ENCODE measurements around the gene UTP18. TPM values are rescaled to one million over a fixed set of nuclear protein-coding genes. Genes with fewer than 3 reads are reported as not detected.

UTP18 gene
- total and polyA plus RNA-seq, 9 of the 15 experiments (the other 6 are each of a cell fraction or from before 2014, with no cell fraction given), result 31.1 to 99.2 (median 66.7) TPM

DNA sequence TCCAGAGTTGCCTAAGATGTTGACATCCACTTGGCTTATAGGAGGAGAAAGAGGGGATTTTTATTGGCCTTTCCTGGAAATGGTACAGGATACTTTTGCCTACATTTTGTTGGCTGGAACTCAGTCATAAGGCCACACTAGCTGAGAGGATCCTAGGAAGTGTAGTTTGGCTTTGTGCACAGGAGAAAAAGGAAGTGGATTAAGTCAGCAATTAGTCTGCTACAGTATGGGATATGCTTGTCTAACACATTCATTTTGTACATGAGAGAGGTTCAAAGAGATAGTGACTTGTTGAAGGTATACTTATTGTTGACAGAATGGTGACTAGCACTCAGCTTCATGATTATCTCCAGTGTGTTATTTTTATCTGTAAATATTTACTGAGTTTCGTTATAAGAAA lies 10.3 kb downstream of the UTP18 start:
- no peaks in the 10 kb centered on the region; a peak in 1 of 5 replicates for H3K4me1 ChIP-seq (replicated peaks in 1 of 2; ENCODE audit: control insufficient read depth in 2 of 2, insufficient read depth in 2 of 2, low read length in 2 of 2)
- in situ Hi-C loops (cut with MboI), result no loop called here
- H3K27ac ChIP-seq (ENCODE audit: extremely low read depth, low read depth, low read length), result no peak overlapping the region
- no peak for DNase-seq (ENCODE audit: extremely low read depth in 1 of 4, low spot score in 3 of 4)
- no peaks in the 10 kb centered on the region for H3K27me3 ChIP-seq (ENCODE audit: control insufficient read depth in 2 of 2, insufficient read depth in 2 of 2, low read length in 2 of 2)
- H3K9me3 ChIP-seq (replicated peaks; ENCODE audit: control insufficient read depth, insufficient read depth, low read depth, low read length), result no peaks in the 10 kb centered on the region
- no TSS peak for BruUV-seq (replicated peaks)
- intact Hi-C loops (cut with micrococcal nuclease), result no loop called here
- POLR2A ChIA-PET, result interaction anchor here (0.9 to 1.7 kb wide), 3 partner anchors 9 to 27 kb away, joined by 3 to 5 read pairs (median 3); no protein-coding TSS in a partner anchor
- no peak overlapping the region for H3K9ac ChIP-seq (ENCODE audit: insufficient read depth in 1 of 2, low read depth in 2 of 2, low read length in 2 of 2)
- CTCF ChIA-PET (ENCODE audit: low intra/inter-chr PET ratio), result no interaction called here
- H3K4me2 ChIP-seq (ENCODE audit: insufficient read depth, low read length), result no peak overlapping the region
- H3K9me1 ChIP-seq (ENCODE audit: control insufficient read depth, insufficient read depth, low read length), result no peaks in the 10 kb centered on the region
- peaks cover 56% of the 10 kb centered on the region for H3K79me2 ChIP-seq (ENCODE audit: control insufficient read depth, insufficient read depth, low read length)
- H3K36me3 ChIP-seq (ENCODE audit: control insufficient read depth, insufficient read depth, low read length), result peaks cover 93% of the 10 kb centered on the region
- ATAC-seq, result peak; percentile 26; the same call in 1 of the 3 replicates
- no peaks in the 10 kb centered on the region for H4K20me1 ChIP-seq (replicated peaks; ENCODE audit: control insufficient read depth, insufficient read depth, low read length)
- TF ChIP-seq ZKSCAN8 (CRISPR knock-in tag; IDR thresholded peaks at IDR 0.05) (no peak), FOXP1 (CRISPR knock-in tag; IDR thresholded peaks at IDR 0.05) (no peak), STAG1 (CRISPR knock-in tag; IDR thresholded peaks at IDR 0.05; ENCODE audit: borderline replicate concordance) (no peak), MEIS2 (IDR thresholded peaks at IDR 0.05; ENCODE audit: partially characterized antibody) (peak; percentile 25), SPI1 (IDR thresholded peaks at IDR 0.05; ENCODE audit: borderline replicate concordance, low read depth, low read length) (peak; percentile 92), BCL6 (CRISPR knock-in tag; IDR thresholded peaks at IDR 0.05) (no peak)
- no peak overlapping the region for H3K4me3 ChIP-seq
- no peak overlapping the region for H2AFZ ChIP-seq (ENCODE audit: low read depth, low read length)
- WGBS (ENCODE audit: insufficient coverage, low coverage, missing lambda C conversion rate), result 40% methylated on average over 1 of the region's 1 CpG
- FAIRE-seq, result no peak

DNA sequence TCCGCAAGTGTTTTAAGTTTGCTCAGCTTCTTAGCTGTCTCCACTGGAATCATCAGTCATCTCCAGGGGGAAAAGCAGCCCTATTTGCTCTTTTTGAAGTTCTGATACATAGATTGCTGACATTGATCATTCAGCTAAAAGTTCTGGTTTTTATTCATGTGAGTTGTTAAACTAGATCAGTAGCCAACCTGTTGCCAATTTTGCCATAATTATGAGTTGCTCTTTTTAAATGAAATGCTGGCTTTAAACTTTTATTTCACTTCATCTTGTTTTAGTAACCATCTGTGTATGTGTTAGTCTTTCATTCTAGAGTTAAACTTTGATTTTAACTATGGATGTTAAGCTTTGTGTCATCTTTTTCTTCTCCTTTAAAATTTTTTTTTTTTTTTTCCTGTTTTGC lies 12.5 kb downstream of the UTP18 start:
- no peaks in the 10 kb centered on the region for H3K9me3 ChIP-seq (replicated peaks; ENCODE audit: control insufficient read depth, insufficient read depth, low read depth, low read length)
- no peak overlapping the region for H2AFZ ChIP-seq (ENCODE audit: low read depth, low read length)
- CTCF ChIA-PET (ENCODE audit: low intra/inter-chr PET ratio), result no interaction called here
- POLR2A ChIA-PET, result interaction anchor here (0.9 kb wide), 1 partner anchor 12 kb away, joined by 4 read pairs; no protein-coding TSS in a partner anchor
- H3K36me3 ChIP-seq (ENCODE audit: control insufficient read depth, insufficient read depth, low read length), result peaks cover 93% of the 10 kb centered on the region
- in situ Hi-C loops (cut with MboI) (no loop called here), intact Hi-C loops (cut with micrococcal nuclease) (no loop called here)
- no peaks in the 10 kb centered on the region for H4K20me1 ChIP-seq (replicated peaks; ENCODE audit: control insufficient read depth, insufficient read depth, low read length)
- DNase-seq (ENCODE audit: extremely low read depth in 1 of 4, low spot score in 3 of 4) (no peak), ATAC-seq (no peak), FAIRE-seq (no peak)
- no peak overlapping the region for H3K27ac ChIP-seq (ENCODE audit: extremely low read depth, low read depth, low read length)
- H3K9ac ChIP-seq (ENCODE audit: insufficient read depth in 1 of 2, low read depth in 2 of 2, low read length in 2 of 2), result no peak overlapping the region
- H3K4me2 ChIP-seq (ENCODE audit: insufficient read depth, low read length), result no peak overlapping the region
- no peaks in the 10 kb centered on the region; a peak in 1 of 5 replicates for H3K4me1 ChIP-seq (replicated peaks in 1 of 2; ENCODE audit: control insufficient read depth in 2 of 2, insufficient read depth in 2 of 2, low read length in 2 of 2)
- no peaks in the 10 kb centered on the region for H3K27me3 ChIP-seq (ENCODE audit: control insufficient read depth in 2 of 2, insufficient read depth in 2 of 2, low read length in 2 of 2)
- WGBS (ENCODE audit: insufficient coverage, low coverage, missing lambda C conversion rate), result 88% methylated on average over 1 of the region's 1 CpG
- BruUV-seq (replicated peaks), result no TSS peak
- H3K4me3 ChIP-seq, result no peak overlapping the region
- peaks cover 35% of the 10 kb centered on the region for H3K79me2 ChIP-seq (ENCODE audit: control insufficient read depth, insufficient read depth, low read length)
- no peaks in the 10 kb centered on the region for H3K9me1 ChIP-seq (ENCODE audit: control insufficient read depth, insufficient read depth, low read length)
- TF ChIP-seq KLF6 (CRISPR knock-in tag; IDR thresholded peaks at IDR 0.05; ENCODE audit: borderline replicate concordance) (no peak), ESRRA (IDR thresholded peaks at IDR 0.05; ENCODE audit: borderline replicate concordance, low read depth) (no peak), HOXB6 (CRISPR knock-in tag; IDR thresholded peaks at IDR 0.05; ENCODE audit: borderline replicate concordance) (no peak), GABPB1 (CRISPR knock-in tag; IDR thresholded peaks at IDR 0.05) (no peak), TGIF2 (CRISPR knock-in tag; IDR thresholded peaks at IDR 0.05) (no peak), ZNF212 (CRISPR knock-in tag; IDR thresholded peaks at IDR 0.05) (no peak), RB1 (IDR thresholded peaks at IDR 0.05; ENCODE audit: low read depth) (no peak)
- TF ChIP-seq, protein P1, sequence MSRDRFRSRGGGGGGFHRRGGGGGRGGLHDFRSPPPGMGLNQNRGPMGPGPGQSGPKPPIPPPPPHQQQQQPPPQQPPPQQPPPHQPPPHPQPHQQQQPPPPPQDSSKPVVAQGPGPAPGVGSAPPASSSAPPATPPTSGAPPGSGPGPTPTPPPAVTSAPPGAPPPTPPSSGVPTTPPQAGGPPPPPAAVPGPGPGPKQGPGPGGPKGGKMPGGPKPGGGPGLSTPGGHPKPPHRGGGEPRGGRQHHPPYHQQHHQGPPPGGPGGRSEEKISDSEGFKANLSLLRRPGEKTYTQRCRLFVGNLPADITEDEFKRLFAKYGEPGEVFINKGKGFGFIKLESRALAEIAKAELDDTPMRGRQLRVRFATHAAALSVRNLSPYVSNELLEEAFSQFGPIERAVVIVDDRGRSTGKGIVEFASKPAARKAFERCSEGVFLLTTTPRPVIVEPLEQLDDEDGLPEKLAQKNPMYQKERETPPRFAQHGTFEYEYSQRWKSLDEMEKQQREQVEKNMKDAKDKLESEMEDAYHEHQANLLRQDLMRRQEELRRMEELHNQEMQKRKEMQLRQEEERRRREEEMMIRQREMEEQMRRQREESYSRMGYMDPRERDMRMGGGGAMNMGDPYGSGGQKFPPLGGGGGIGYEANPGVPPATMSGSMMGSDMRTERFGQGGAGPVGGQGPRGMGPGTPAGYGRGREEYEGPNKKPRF (IDR thresholded peaks at IDR 0.05; ENCODE audit: low read depth, low read length), result no peak
- TF ChIP-seq, protein P2, sequence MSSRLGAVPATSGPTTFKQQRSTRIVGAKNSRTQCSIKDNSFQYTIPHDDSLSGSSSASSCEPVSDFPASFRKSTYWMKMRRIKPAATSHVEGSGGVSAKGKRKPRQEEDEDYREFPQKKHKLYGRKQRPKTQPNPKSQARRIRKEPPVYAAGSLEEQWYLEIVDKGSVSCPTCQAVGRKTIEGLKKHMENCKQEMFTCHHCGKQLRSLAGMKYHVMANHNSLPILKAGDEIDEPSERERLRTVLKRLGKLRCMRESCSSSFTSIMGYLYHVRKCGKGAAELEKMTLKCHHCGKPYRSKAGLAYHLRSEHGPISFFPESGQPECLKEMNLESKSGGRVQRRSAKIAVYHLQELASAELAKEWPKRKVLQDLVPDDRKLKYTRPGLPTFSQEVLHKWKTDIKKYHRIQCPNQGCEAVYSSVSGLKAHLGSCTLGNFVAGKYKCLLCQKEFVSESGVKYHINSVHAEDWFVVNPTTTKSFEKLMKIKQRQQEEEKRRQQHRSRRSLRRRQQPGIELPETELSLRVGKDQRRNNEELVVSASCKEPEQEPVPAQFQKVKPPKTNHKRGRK (tag; IDR thresholded peaks at IDR 0.05), result no peak
